HCEC 1CT (cell line): ENCODE data around the gene DXO.

Experiments
- DNase-seq: peaks from one replicate; pipeline ENCODE4 v3.0.0-alpha.2; 2017

Gene DXO

DNA sequence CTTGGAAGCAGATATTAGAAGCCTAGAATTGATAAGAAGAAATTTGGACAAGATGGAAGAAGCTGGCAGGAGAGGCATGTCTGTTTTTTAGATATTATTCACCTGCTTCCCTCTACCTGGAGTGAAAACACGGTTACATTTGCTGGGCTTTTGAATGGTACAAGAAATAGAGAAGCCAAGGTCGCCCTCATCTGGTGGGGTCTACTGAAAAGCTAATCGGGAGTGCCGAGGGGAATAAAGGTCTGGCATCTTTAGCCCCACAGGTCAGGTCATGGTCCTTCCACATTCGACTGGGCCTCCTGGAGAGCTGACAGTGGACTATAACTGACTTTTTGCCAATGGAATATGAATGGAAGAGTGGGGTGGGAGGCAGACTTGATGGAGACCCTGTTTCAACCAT lies 49.0 kb downstream of the DXO start:
- no peak for DNase-seq

DNA sequence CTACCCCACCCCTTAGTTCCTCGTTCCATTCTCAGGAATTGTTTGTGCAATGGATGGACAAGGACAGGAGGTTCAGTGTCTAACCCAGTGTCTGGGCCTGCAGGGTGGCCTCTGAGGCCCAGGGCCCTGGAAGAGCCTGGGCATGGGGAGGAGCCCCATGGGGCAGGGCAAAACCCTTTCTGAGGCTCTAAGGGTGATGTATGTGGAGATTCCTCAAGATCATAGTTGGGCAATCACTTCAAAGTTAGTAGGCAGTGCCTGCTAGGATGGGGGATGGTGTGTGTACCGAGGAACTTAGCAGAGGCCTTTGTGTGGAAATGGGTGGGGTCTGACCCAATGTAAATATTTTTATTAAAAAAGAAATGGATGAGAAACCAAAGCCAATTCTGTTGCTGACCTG lies 51.1 kb downstream of the DXO start:
- no peak for DNase-seq
